Placental epithelial cell (primary cell): ENCODE results near the gene ZFP57. TPM values are rescaled to one million over a fixed set of nuclear protein-coding genes. Genes with fewer than 3 reads are reported as not detected.

ENCODE experiments used
- small RNA-seq: library from RNA; depleted of rRNA; stranded (forward); fragments of <200 nt; gene quantifications from one replicate; pipeline ENCODE3, GENCODE V24; 2012
- total RNA-seq: library from RNA; depleted of rRNA; stranded (reverse); fragments of >200 nt; gene quantifications from 2 replicates; pipeline ENCODE4 v1.2.3, GENCODE V29; 2012

Gene ZFP57
- 1.6 TPM in 2 replicates for total RNA-seq

GRCh38 chr6:29680904-29681303 lies at the start of gene ZFP57:
Gene ZFP57 (minus strand): TSS chr6:29681152. CDS start chr6:29677003, 4,149 bp downstream.

GRCh38 chr6:29723262-29723665 lies 42.3 kb upstream of the ZFP57 start, which contains the start of gene HLA-F:
Gene HLA-F (plus strand): TSS chr6:29723434. CDS start chr6:29723464, 30 bp downstream.

GRCh38 chr6:29656798-29657197 lies 24.2 kb downstream of the ZFP57 start, which contains the start of gene MOG:
Gene MOG (plus strand): TSS chr6:29657092. CDS start chr6:29657210, 118 bp downstream.

GRCh38 chr6:29632789-29633533 lies 48.0 kb downstream of the ZFP57 start, which contains the start of gene GABBR1:
Gene GABBR1 (minus strand): TSS chr6:29633183. CDS start chr6:29632385, 798 bp downstream.

Small RNAs within 50 kb of the gene (small RNA-seq; reads per million reads assigned to genes)
- gene SUMO2P1: 0.09 reads per million

Other genes with a start within 250 kb of the ZFP57 start
- gene OR10C1, start 241.8 kb downstream of the ZFP57 start, total RNA-seq: not detected in 2 replicates
- under 0.01 TPM in 1 of 2 replicates, not detected in the other for gene OR11A1, start 224.1 kb downstream of the ZFP57 start, total RNA-seq
- gene OR2H1, start 224.0 kb downstream of the ZFP57 start, total RNA-seq: not detected in 2 replicates
- not detected in 2 replicates for gene MAS1L, start 193.2 kb downstream of the ZFP57 start, total RNA-seq
- gene UBD, start 121.4 kb downstream of the ZFP57 start, total RNA-seq: not detected in 2 replicates
- not detected in 2 replicates for gene OR2H2, start 96.0 kb downstream of the ZFP57 start, total RNA-seq
- 11.3 and 25.9 TPM in 2 replicates for gene GABBR1, start 48.0 kb downstream of the ZFP57 start, total RNA-seq
- gene MOG, start 24.1 kb downstream of the ZFP57 start, total RNA-seq: not detected in 2 replicates
- 2.4 TPM in 2 replicates for gene HLA-F, start 42.3 kb upstream of the ZFP57 start, total RNA-seq
- 1.8 and 4.7 TPM in 2 replicates for gene HLA-G, start 146.7 kb upstream of the ZFP57 start, total RNA-seq